B cell (primary cell): ENCODE data around the gene CREG1. TPM values are rescaled to one million over a fixed set of nuclear protein-coding genes. Genes with fewer than 3 reads are reported as not detected.

Experiments
- ATAC-seq: fragments of 200-7000 bp; cut with Tn5 transposase; one replicate; pipeline ENCODE4 v1.10.0; 2021; ENCODE audit warnings: low read depth, mild to moderate bottlenecking, moderate number of reproducible peaks, moderate library complexity
- CTCF ChIA-PET: fragments of 350-600 bp; sonication (Branson Sonifier 250); formaldehyde crosslinking; loops from one replicate; lab custom pipeline; 2021; ENCODE audit warnings: antibody characterized with exemption, inconsistent platforms; lab: Charles Lee
- POLR2A ChIA-PET: fragments of 350-600 bp; sonication (Branson Sonifier 250); formaldehyde crosslinking; loops from one replicate; lab custom pipeline; 2021; ENCODE audit warnings: antibody characterized with exemption; lab: Charles Lee
- DNase-seq: peaks from one replicate; pipeline ENCODE4 v3.0.0; 2013
- H2AFZ ChIP-seq: 2 replicates; pipeline ENCODE4 v1.6.1; 2012; ENCODE audit warnings: mild to moderate bottlenecking, low read depth, low read length; ENCODE audit not compliant: insufficient read depth, poor library complexity, severe bottlenecking
- H3K27ac ChIP-seq, 2 donors: 1 replicate in 1 of 2; 2 replicates in 1 of 2; pipeline ENCODE4 v1.5.1; 2012 to 2013; ENCODE audit warnings: low read length in 2 of 2, mild to moderate bottlenecking in 2 of 2, moderate library complexity in 1 of 2
- H3K27me3 ChIP-seq, 4 experiments: fragments of 200-600 bp in 1 of 4; sonication (generic) in 1 of 4; replicated peaks in 1 of 4; 1 replicate in 2 of 4; 2 replicates in 2 of 4; pipeline versions ENCODE4 v1.6.1 to v1.7.0; 2013 to 2016; ENCODE audit warnings: low read length in 3 of 4, mild to moderate bottlenecking in 2 of 4, mixed read lengths in 1 of 4, moderate library complexity in 1 of 4; ENCODE audit not compliant: insufficient read depth in 4 of 4, control insufficient read depth in 3 of 4; ENCODE audit errors: control extremely low read depth in 1 of 4
- H3K36me3 ChIP-seq, 2 experiments: replicated peaks in 1 of 2; 1 replicate in 1 of 2; 2 replicates in 1 of 2; pipeline versions ENCODE4 v1.6.1 to v1.7.1; 2013; ENCODE audit warnings: low read length in 1 of 2; ENCODE audit not compliant: insufficient read depth in 2 of 2, control insufficient read depth in 1 of 2; ENCODE audit errors: control extremely low read depth in 1 of 2, extremely low read depth in 1 of 2
- H3K4me1 ChIP-seq, 2 donors: fragments of 200-600 bp in 1 of 2; sonication (generic) in 1 of 2; 1 replicate in 1 of 2; 2 replicates in 1 of 2; pipeline versions ENCODE4 v1.5.1 to v1.6.1; 2013 to 2017; ENCODE audit warnings: low read length in 2 of 2; ENCODE audit not compliant: control insufficient read depth in 2 of 2, insufficient read depth in 2 of 2
- H3K4me2 ChIP-seq: replicated peaks from 2 replicates; pipeline ENCODE3; 2012; ENCODE audit warnings: mild to moderate bottlenecking, low read depth, low read length; ENCODE audit not compliant: poor library complexity, severe bottlenecking
- H3K4me3 ChIP-seq, 5 experiments: fragments of 200-600 bp in 1 of 5; sonication (generic) in 1 of 5; 1 replicate in 3 of 5; 2 replicates in 2 of 5; pipeline versions ENCODE4 v1.5.1 to v1.7.0; 2011 to 2016; ENCODE audit warnings: low read length in 4 of 5, mild to moderate bottlenecking in 4 of 5, low read depth in 2 of 5, control low read depth in 1 of 5, moderate library complexity in 1 of 5; ENCODE audit not compliant: insufficient read depth in 1 of 5; ENCODE audit errors: control extremely low read depth in 1 of 5, extremely low read depth in 1 of 5
- H3K79me2 ChIP-seq: fragments of 200-600 bp; sonication (generic); one replicate; pipeline ENCODE4 v1.6.0; 2016; ENCODE audit warnings: low read length; ENCODE audit not compliant: control insufficient read depth, insufficient read depth
- H3K9ac ChIP-seq: fragments of 200-600 bp; sonication (generic); 2 replicates; pipeline ENCODE4 v1.6.1; 2017; ENCODE audit warnings: mild to moderate bottlenecking, low read length, moderate library complexity
- H3K9me3 ChIP-seq, 3 donors: one replicate each; pipeline versions ENCODE4 v1.6.1 to v1.7.1; 2013; ENCODE audit warnings: low read length in 2 of 3; ENCODE audit not compliant: control insufficient read depth in 2 of 3, insufficient read depth in 1 of 3; ENCODE audit errors: control extremely low read depth in 1 of 3
- H4K20me1 ChIP-seq: 2 replicates; pipeline ENCODE4 v1.6.0; 2012; ENCODE audit warnings: mild to moderate bottlenecking, low read length; ENCODE audit not compliant: insufficient read depth, control insufficient read depth, poor library complexity, severe bottlenecking
- H3K27ac Mint-ChIP-seq: one replicate; pipeline ENCODE4 v1.8.0; 2021; ENCODE audit warnings: mixed read lengths
- H3K27me3 Mint-ChIP-seq: one replicate; pipeline ENCODE4 v1.8.0; 2021; ENCODE audit warnings: mixed read lengths
- H3K4me1 Mint-ChIP-seq: one replicate; pipeline ENCODE4 v1.8.0; 2021; ENCODE audit warnings: mixed read lengths
- H3K4me3 Mint-ChIP-seq: one replicate; pipeline ENCODE4 v1.8.0; 2021; ENCODE audit warnings: mixed read lengths
- H3K9me3 Mint-ChIP-seq: one replicate; pipeline ENCODE4 v1.8.0; 2022; ENCODE audit warnings: mixed read lengths; ENCODE audit not compliant: insufficient read depth
- CTCF ChIP-seq: fragments of 200-600 bp; IDR thresholded peaks from one replicate; pipeline ENCODE4 v1.8.0; 2022; ENCODE audit warnings: antibody characterized with exemption, mild to moderate bottlenecking
- EZH2 ChIP-seq: IDR thresholded peaks from 2 replicates; pipeline ENCODE4 v1.6.1; 2012; ENCODE audit warnings: borderline replicate concordance, low read depth, mild to moderate bottlenecking, moderate library complexity, low read length; ENCODE audit not compliant: insufficient read depth, poor library complexity, severe bottlenecking
- WGBS: methylation state at CpG from one replicate; pipeline ENCODE4 v1.1.5; 2013; ENCODE audit warnings: missing lambda C conversion rate; ENCODE audit not compliant: insufficient coverage; 5-methylcytosine and 5-hydroxymethylcytosine counted together
- intact Hi-C: fragments of 100-400 bp; cut with micrococcal nuclease; formaldehyde crosslinking; loops from one replicate; pipeline ENCODE4 v1.10.0; 2022
- polyA plus RNA-seq: library from polyadenylated mRNA; depleted of rRNA; stranded (reverse); fragments of >200 nt; gene quantifications from 2 replicates; pipeline ENCODE4 v1.2.3, GENCODE V29; 2012
- total RNA-seq, 2 donors: library from RNA; stranded (reverse); fragments of 120-200 nt in 1 of 2; gene quantifications; 1 replicate in 1 of 2; 2 replicates in 1 of 2; pipeline versions ENCODE4 v1.2.3 to v1.2.4, GENCODE V29; 2013 to 2022

CREG1 gene
- total and polyA plus RNA-seq, 2 donors (not counting 1 experiment from before 2014, with no cell fraction given) = 7.5 to 8.4 TPM

GRCh38 chr1:167503626-167504466, 49.7 kb downstream of the CREG1 start:
- H4K20me1 ChIP-seq = no peaks in the 10 kb centered on the region
- DNase-seq (no peak), ATAC-seq (no peak)
- Mint-ChIP-seq H3K9me3 (no peaks in the 10 kb centered on the region), H3K4me1 (peaks cover 30% of the 10 kb centered on the region), H3K27me3 (peaks cover 64% of the 10 kb centered on the region), H3K4me3 (no peak overlapping the region), H3K27ac (peak overlapping the region; percentile 28)
- ChIA-PET CTCF (no interaction called here), POLR2A (no interaction called here)
- 89% methylated on average over 7 of the region's 14 CpGs for WGBS
- H3K27ac ChIP-seq = no peak overlapping the region
- intact Hi-C loops = no loop called here
- H3K9ac ChIP-seq = no peak overlapping the region
- H3K4me1 ChIP-seq = peaks cover 32 to 37% of the 10 kb centered on the region in 2 donors
- peaks cover 0 to 44% (median 25%) of the 10 kb centered on the region in 4 experiments for H3K27me3 ChIP-seq
- no peak overlapping the region for H3K4me2 ChIP-seq
- peaks cover 0 to 3% (median 0%) of the 10 kb centered on the region in 3 donors for H3K9me3 ChIP-seq
- H3K4me3 ChIP-seq = no peak overlapping the region
- no peaks in the 10 kb centered on the region for H3K79me2 ChIP-seq
- no peak overlapping the region for H2AFZ ChIP-seq
- no peak for TF ChIP-seq EZH2
- TF ChIP-seq CTCF = no peak
- H3K36me3 ChIP-seq = no peaks in the 10 kb centered on the region
